IPS-NIHi11 (cell line): ENCODE data around the gene MUSK.
"Not testable (repeated sequence)": the region's sequence is repeated elsewhere in the genome, so short reads cannot be mapped to it uniquely, and the experiment has no call there.

Source experiments
- DNase-seq: peaks from one replicate; pipeline ENCODE4 v3.0.0; 2012; ENCODE audit warnings: mixed read lengths, low spot score

Gene MUSK

DNA sequence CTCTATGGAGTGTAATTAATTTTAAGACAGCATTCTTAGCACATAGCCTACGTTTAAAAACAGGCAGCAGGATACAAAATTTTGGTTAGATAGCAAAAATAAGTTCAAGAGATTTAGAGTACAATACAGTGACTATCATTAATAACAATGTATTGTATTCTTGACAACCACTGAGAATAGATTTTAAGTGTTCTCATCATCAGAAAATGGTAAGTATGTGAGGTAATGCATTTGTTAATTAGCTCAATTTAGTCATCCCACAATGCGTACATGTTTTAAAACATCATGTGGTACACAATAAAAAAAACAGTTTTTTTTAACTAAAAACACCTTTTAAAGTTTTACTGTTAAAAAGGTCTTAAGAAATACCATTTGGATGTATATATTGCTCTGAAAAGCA is 94.2 kb downstream of the MUSK start:
- DNase-seq: no peak

DNA sequence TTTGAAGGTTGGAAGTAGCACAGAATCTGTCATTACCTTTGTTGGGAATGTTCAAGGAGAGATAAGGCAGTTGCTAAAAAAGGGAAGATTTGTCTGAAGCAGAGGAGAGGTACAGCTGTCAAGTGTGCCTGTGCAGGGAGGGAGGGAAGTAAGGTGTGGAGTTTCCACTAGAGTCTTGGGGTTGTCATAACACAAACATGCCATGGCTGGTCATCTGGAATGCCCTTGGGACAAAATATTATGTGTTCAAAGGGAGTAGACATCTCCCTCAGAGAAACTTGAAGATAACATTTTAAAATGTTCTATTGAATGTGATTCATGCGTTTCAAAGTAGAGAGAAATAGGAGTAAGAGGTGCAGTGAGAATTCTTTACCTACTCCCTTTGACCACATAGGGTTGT is 95.0 kb downstream of the MUSK start:
- no peak for DNase-seq

- DNase-seq: no peak
These were observed 95.4 kb downstream of the MUSK start for GRCh38 chr9:110764006-110764405.

DNA sequence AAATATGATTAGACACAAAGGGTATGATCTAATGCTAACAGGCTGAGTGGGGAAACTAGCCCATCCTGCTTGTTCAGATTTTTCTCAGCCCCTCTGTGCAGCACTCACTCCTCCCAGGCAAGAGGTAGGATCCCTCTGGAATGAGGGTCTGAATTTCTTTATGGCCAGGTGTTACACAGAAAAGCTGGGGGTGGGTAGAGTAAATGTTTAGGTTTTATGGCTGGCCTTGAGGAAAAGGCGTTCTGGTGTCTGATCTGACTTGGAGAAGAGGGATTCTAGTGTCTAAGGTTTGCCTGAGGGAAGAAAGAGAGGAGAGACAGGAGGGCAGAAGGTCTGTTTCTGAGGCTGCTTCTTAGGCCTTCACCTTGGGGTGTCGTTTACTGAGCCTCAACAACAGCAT is 97.3 kb downstream of the MUSK start:
- DNase-seq: no peak

- DNase-seq: no peak
These were observed 99.0 kb downstream of the MUSK start for GRCh38 chr9:110767559-110768063.

- no peak for DNase-seq
These were observed 100.3 kb downstream of the MUSK start for GRCh38 chr9:110768886-110769285.

DNA sequence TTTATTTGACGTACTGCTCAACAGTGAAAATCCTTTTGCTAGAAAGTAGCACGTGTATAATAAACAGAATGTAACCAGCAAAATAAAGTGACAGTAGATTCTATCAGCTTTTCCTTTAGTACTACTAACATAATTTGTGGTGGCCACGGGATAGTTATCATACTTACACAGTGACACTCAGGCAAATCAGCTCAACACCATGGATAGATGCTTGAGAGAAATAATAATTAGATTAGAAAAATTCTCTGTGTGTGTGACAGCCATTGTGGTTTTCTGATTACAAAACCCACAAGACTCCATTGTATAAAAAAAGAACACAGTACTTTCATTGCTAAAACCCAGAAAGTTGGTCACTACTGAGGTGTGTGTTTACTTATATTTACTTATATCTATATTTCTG is 101.1 kb downstream of the MUSK start:
- DNase-seq: no peak

DNA sequence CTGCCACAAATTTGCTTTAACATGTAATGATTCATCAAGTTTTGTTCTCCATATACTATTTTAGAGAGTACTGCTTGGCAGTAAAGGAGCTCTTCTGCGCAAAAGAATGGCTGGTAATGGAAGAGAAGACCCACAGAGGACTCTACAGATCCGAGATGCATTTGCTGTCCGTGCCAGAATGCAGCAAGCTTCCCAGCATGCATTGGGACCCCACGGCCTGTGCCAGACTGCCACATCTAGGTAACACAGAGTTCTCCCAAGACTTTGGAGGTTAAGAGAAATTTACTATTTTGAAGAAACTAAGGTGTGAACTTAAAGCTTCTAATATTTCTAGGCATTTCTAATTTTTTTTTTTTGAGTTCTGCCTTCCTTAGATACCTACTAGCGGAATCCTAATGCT is 107.1 kb downstream of the MUSK start:
- DNase-seq: no peak

DNA sequence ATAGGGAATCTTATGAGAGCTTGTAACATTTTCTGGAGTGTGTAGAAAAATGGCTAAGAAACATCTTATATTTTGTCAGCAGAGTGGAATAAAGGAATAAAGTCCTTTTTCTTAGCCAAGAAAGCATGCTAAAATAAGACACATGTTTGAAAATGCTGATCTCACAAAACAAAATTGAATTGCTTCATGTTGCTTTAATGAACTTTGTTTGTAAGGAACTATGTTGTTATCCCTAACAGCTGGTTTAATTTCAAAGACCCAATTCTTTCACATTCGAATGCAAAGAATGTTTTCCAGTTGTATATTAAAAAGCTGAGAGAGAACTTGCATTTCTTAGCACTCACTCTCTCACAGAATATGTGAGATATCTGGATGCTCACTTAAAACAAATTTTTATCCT is 107.6 kb downstream of the MUSK start:
- DNase-seq: no peak

- DNase-seq: no peak
These were observed 108.7 kb downstream of the MUSK start for GRCh38 chr9:110777196-110777875.

DNA sequence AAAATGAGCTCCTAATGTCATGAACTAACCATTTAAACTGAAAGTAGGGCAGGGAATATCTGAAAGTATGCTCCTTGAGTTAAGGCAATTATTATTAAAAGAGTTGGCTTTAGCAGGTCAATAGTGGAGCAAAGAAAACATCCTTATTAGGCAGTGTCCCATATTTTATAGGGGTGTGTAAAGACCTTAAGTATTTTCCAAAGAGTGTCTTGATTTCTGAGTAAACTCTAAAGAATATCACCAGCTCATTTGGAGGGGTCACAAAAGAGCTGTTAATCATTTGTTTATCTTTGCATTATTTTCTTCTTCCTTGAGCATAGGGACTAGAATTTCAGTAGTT is 109.3 kb downstream of the MUSK start:
- no peak for DNase-seq

DNA sequence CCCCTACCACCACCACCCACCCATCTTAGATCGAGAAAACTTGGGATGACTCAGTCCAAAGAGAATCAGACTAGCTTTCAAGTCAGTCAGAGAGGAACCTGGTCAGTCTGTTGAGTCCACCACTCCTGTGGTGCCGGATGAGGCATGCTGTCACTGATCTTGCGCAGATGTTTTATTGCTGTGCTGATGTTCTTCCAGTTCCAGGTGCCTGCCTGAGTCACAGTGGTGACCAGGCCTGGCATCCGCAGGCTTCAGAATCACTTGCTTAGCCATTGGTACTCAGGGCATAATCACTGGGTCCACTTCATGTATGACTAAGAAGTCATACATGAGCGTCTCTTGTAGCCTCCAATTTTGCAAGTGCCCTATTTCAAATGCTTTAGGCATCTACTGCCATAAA is 114.1 kb downstream of the MUSK start:
- DNase-seq: no peak

- DNase-seq: no peak
These were observed 115.7 kb downstream of the MUSK start for GRCh38 chr9:110784309-110784708.

DNA sequence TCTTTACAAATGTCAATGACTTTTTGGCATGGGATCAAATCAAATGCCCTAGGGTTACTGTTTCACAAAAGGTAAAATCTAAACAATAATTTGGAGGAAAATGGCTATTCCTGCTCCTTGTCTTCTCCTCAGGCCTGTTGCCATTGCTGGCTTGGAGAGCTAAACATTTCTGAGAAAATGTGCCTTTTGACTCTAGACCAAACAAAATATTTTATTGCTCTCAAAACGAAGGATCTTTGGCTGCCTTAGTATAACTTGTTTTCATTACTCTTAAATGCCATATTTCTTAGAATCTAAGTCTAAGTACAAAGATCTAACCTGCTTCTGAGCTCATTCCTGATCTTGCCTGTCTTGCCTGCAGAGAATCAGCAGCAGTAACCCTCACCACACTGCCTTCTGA is 116.6 kb downstream of the MUSK start:
- DNase-seq: no peak

DNA sequence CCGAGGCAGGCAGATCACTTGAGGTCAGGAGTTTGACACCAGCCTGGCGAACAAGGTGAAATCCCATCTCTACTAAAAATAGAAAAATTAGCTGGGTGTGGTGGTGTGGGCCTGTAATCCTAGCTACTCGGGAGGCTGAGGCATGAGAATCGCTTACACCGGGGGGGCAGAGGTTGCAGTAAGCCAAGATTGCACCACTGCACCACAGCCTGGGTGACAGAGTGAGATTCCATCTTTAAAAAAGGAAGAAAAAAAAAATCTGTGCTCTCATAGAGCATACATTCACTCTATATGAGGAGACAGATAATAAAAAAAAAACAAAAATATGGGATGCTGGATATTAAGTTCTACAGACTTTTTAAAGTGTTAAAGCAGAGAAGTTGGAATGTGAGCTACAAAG is 119.8 kb downstream of the MUSK start:
- DNase-seq: not testable (repeated sequence)

GRCh38 chr9:110788871-110789270 is 120.3 kb downstream of the MUSK start:
- DNase-seq: no peak

DNA sequence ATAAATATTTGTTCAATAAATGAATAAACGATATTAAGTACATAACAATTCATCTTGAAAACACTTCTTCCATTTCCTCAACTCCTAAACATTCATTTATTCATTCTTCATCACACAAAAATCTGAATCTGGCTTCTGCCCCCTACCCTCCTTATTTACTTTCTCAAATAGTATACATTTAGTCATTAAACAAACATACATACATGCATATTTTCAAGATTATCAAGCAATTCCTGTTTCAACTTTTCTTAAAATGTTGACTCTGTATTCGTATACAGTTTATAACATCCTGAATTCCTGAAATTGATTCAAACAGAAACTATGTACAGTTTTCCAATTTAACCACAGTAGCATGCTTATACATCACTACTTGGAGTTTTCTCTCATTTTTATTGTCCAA is 129.0 kb downstream of the MUSK start:
- DNase-seq: no peak

GRCh38 chr9:110799396-110799795 is 130.8 kb downstream of the MUSK start:
- DNase-seq: no peak

- DNase-seq: no peak
These were observed 132.8 kb downstream of the MUSK start for GRCh38 chr9:110801426-110801825.

DNA sequence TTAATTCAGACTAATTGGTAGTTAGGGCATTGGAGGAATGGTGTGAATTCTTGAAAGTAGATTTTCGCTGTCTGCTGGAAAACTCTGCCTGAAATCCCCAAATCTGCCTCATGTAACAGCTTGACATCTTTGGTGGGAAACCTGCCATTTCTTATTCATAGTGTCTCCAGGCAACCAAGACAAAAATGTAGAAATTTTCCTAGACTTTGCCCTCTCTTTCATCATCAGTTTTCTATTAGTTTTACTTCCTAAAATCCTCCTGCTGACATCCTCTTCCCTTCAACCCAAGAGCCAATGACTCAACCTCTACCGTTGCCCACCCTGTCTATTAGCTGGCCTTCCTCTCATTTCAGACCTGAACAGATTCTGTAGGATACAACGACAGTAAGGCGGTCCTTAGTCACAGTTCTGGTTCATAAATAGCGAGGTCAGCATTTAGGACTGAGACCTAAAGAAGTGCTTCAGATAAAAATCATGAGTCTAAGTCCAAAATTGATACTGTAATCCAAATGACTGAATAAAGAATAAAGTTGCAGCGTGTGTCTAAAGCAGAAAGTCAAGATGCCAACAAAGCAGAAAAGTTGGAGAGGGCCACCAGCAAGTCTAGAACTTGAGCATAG is 133.9 kb downstream of the MUSK start:
- DNase-seq: no peak

- no peak for DNase-seq
These were observed 139.5 kb downstream of the MUSK start for GRCh38 chr9:110807956-110808598.

- no peak for DNase-seq
These were observed 140.0 kb downstream of the MUSK start for GRCh38 chr9:110808599-110808980.

DNA sequence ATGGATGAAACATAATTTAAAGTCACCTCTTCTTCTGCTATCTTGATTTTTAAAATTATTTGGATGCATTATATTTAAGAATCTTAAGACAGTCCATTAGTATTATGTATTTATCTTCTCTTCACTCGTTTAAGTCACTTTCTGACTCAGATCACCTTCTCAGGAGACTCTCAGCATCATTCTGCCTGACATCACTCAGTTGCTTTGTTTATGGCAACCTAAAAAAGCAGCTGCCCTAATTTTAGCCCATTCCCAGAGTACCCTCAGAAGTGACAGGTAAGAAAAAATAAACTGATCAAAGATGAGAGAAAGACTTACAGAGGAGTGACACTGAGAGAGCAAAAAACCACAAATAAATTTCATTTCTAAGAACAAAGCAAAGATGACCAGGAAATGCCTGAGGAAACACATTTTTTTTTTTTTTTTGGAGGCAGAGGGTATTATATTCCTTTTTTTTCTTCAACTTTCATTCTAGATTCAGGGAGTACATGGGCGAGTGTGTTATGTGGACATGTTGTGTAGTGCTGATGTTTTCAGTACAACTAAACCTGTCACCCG is 140.5 kb downstream of the MUSK start:
- DNase-seq: no peak
